Peyer's patch (tissue), 4 donors: ENCODE results near the gene NAXE.

Experiments used
- CTCF ChIP-seq, 6 experiments: fragments of 450-650 bp in 4 of 6; fragments of 200-600 bp in 2 of 6; sonication (generic) in 1 of 6; IDR thresholded peaks; one replicate each; pipeline ENCODE4 v1.5.1; 2017 to 2019; ENCODE audit warnings: antibody characterized with exemption in 6 of 6, mild to moderate bottlenecking in 3 of 6, moderate library complexity in 1 of 6
- POLR2A ChIP-seq, 2 donors: fragments of 450-650 bp; IDR thresholded peaks; one replicate each; pipeline ENCODE4 v1.5.1; 2017; ENCODE audit warnings: antibody characterized with exemption in 2 of 2, mild to moderate bottlenecking in 2 of 2, moderate library complexity in 2 of 2

GRCh38 chr1:156551066-156551643 lies 40.4 kb upstream of the NAXE start:
- TF ChIP-seq CTCF (IDR thresholded peaks at IDR 0.05) (no peak), POLR2A (IDR thresholded peaks at IDR 0.05) (no peak)
